ENCODE results near the gene CORT. TPM values are rescaled to one million over a fixed set of nuclear protein-coding genes. Genes with fewer than 3 reads are reported as not detected.
A peak's percentile ranks its signal among the peaks of the same experiment; 100 is the strongest.

CORT gene
- total and polyA plus RNA-seq, 9 donors, result 0.55 to 1.4 (median 1.0) TPM

- no peak overlapping the region for H3K4me3 ChIP-seq (ENCODE audit: low read length)
- no peak for DNase-seq
- no peaks in the 10 kb centered on the region for H3K27me3 ChIP-seq (ENCODE audit: control insufficient read depth, insufficient read depth, low read length)
- H3K36me3 ChIP-seq (ENCODE audit: control insufficient read depth, insufficient read depth, low read length), result peaks cover 3% of the 10 kb centered on the region
- H3K27ac ChIP-seq (ENCODE audit: low read length), result no peak overlapping the region
- WGBS (ENCODE audit: insufficient coverage), result 91% methylated on average over 6 of the region's 11 CpGs
- peaks cover 10% of the 10 kb centered on the region for H3K4me1 ChIP-seq (ENCODE audit: control insufficient read depth, insufficient read depth, low read length)
- no peaks in the 10 kb centered on the region for H3K9me3 ChIP-seq (replicated peaks; ENCODE audit: control insufficient read depth, low read depth, low read length)
Observed at GRCh38 chr1:10433790-10434189, 16.0 kb upstream of the CORT start.

- no CpG with 5 or more reads among the region's 5 CpGs for WGBS (ENCODE audit: insufficient coverage)
- Histone ChIP-seq H3K36me3 (ENCODE audit: control insufficient read depth, insufficient read depth, low read length) (peaks cover 3% of the 10 kb centered on the region), H3K4me1 (ENCODE audit: control insufficient read depth, insufficient read depth, low read length) (peaks cover 10% of the 10 kb centered on the region), H3K9me3 (replicated peaks; ENCODE audit: control insufficient read depth, low read depth, low read length) (no peaks in the 10 kb centered on the region), H3K27me3 (ENCODE audit: control insufficient read depth, insufficient read depth, low read length) (no peaks in the 10 kb centered on the region), H3K4me3 (ENCODE audit: low read length) (no peak overlapping the region), H3K27ac (ENCODE audit: low read length) (no peak overlapping the region)
- DNase-seq, result no peak
Observed at GRCh38 chr1:10434590-10434989, 15.2 kb upstream of the CORT start.

- H3K9me3 ChIP-seq (replicated peaks; ENCODE audit: control insufficient read depth, low read depth, low read length), result no peaks in the 10 kb centered on the region
- no peak overlapping the region for H3K27ac ChIP-seq (ENCODE audit: low read length)
- H3K4me3 ChIP-seq (ENCODE audit: low read length), result no peak overlapping the region
- no CpG with 5 or more reads among the region's 1 CpG for WGBS (ENCODE audit: insufficient coverage)
- H3K4me1 ChIP-seq (ENCODE audit: control insufficient read depth, insufficient read depth, low read length), result no peaks in the 10 kb centered on the region
- no peaks in the 10 kb centered on the region for H3K27me3 ChIP-seq (ENCODE audit: control insufficient read depth, insufficient read depth, low read length)
- peaks cover 6% of the 10 kb centered on the region for H3K36me3 ChIP-seq (ENCODE audit: control insufficient read depth, insufficient read depth, low read length)
- DNase-seq, result no peak
Observed at GRCh38 chr1:10437052-10437451, 12.8 kb upstream of the CORT start.

- WGBS (ENCODE audit: insufficient coverage), result 96% methylated on average over 3 of the region's 7 CpGs
- H3K9me3 ChIP-seq (replicated peaks; ENCODE audit: control insufficient read depth, low read depth, low read length), result no peaks in the 10 kb centered on the region
- no peaks in the 10 kb centered on the region for H3K4me1 ChIP-seq (ENCODE audit: control insufficient read depth, insufficient read depth, low read length)
- peaks cover 6% of the 10 kb centered on the region for H3K36me3 ChIP-seq (ENCODE audit: control insufficient read depth, insufficient read depth, low read length)
- no peak overlapping the region for H3K4me3 ChIP-seq (ENCODE audit: low read length)
- H3K27me3 ChIP-seq (ENCODE audit: control insufficient read depth, insufficient read depth, low read length), result no peaks in the 10 kb centered on the region
- no peak overlapping the region for H3K27ac ChIP-seq (ENCODE audit: low read length)
- DNase-seq, result no peak
Observed at GRCh38 chr1:10438677-10439163, 11.1 kb upstream of the CORT start.

GRCh38 chr1:10440305-10440704, 9.5 kb upstream of the CORT start:
- DNase-seq, result no peak
- Histone ChIP-seq H3K4me3 (ENCODE audit: low read length) (no peak overlapping the region), H3K9me3 (replicated peaks; ENCODE audit: control insufficient read depth, low read depth, low read length) (no peaks in the 10 kb centered on the region), H3K4me1 (ENCODE audit: control insufficient read depth, insufficient read depth, low read length) (no peaks in the 10 kb centered on the region), H3K27ac (ENCODE audit: low read length) (no peak overlapping the region), H3K36me3 (ENCODE audit: control insufficient read depth, insufficient read depth, low read length) (peaks cover 7% of the 10 kb centered on the region), H3K27me3 (ENCODE audit: control insufficient read depth, insufficient read depth, low read length) (no peaks in the 10 kb centered on the region)
- no CpG with 5 or more reads among the region's 2 CpGs for WGBS (ENCODE audit: insufficient coverage)

- no peak for DNase-seq
- 100% methylated on average over 1 of the region's 5 CpGs for WGBS (ENCODE audit: insufficient coverage)
- Histone ChIP-seq H3K9me3 (replicated peaks; ENCODE audit: control insufficient read depth, low read depth, low read length) (no peaks in the 10 kb centered on the region), H3K4me1 (ENCODE audit: control insufficient read depth, insufficient read depth, low read length) (no peaks in the 10 kb centered on the region), H3K4me3 (ENCODE audit: low read length) (no peak overlapping the region), H3K27ac (ENCODE audit: low read length) (no peak overlapping the region), H3K36me3 (ENCODE audit: control insufficient read depth, insufficient read depth, low read length) (peaks cover 7% of the 10 kb centered on the region), H3K27me3 (ENCODE audit: control insufficient read depth, insufficient read depth, low read length) (no peaks in the 10 kb centered on the region)
Observed at GRCh38 chr1:10440794-10441193, 9.0 kb upstream of the CORT start.

- Histone ChIP-seq H3K4me3 (ENCODE audit: low read length) (no peak overlapping the region), H3K4me1 (ENCODE audit: control insufficient read depth, insufficient read depth, low read length) (no peaks in the 10 kb centered on the region), H3K27ac (ENCODE audit: low read length) (no peak overlapping the region), H3K9me3 (replicated peaks; ENCODE audit: control insufficient read depth, low read depth, low read length) (no peaks in the 10 kb centered on the region), H3K27me3 (ENCODE audit: control insufficient read depth, insufficient read depth, low read length) (no peaks in the 10 kb centered on the region), H3K36me3 (ENCODE audit: control insufficient read depth, insufficient read depth, low read length) (peaks cover 7% of the 10 kb centered on the region)
- 75% methylated on average over 1 of the region's 6 CpGs for WGBS (ENCODE audit: insufficient coverage)
- DNase-seq, result no peak
Observed at GRCh38 chr1:10444248-10444647, 5.6 kb upstream of the CORT start.

- no peaks in the 10 kb centered on the region for H3K9me3 ChIP-seq (replicated peaks; ENCODE audit: control insufficient read depth, low read depth, low read length)
- WGBS (ENCODE audit: insufficient coverage), result 77% methylated on average over 2 of the region's 7 CpGs
- H3K36me3 ChIP-seq (ENCODE audit: control insufficient read depth, insufficient read depth, low read length), result peaks cover 7% of the 10 kb centered on the region
- H3K4me3 ChIP-seq (ENCODE audit: low read length), result no peak overlapping the region
- H3K4me1 ChIP-seq (ENCODE audit: control insufficient read depth, insufficient read depth, low read length), result peaks cover 2% of the 10 kb centered on the region
- no peak overlapping the region for H3K27ac ChIP-seq (ENCODE audit: low read length)
- no peak for DNase-seq
- H3K27me3 ChIP-seq (ENCODE audit: control insufficient read depth, insufficient read depth, low read length), result no peaks in the 10 kb centered on the region
Observed at GRCh38 chr1:10444795-10445397, 4.9 kb upstream of the CORT start.

- no peak overlapping the region for H3K4me3 ChIP-seq (ENCODE audit: low read length)
- no peaks in the 10 kb centered on the region for H3K9me3 ChIP-seq (replicated peaks; ENCODE audit: control insufficient read depth, low read depth, low read length)
- peaks cover 8% of the 10 kb centered on the region for H3K4me1 ChIP-seq (ENCODE audit: control insufficient read depth, insufficient read depth, low read length)
- WGBS (ENCODE audit: insufficient coverage), result 92% methylated on average over 4 of the region's 7 CpGs
- H3K36me3 ChIP-seq (ENCODE audit: control insufficient read depth, insufficient read depth, low read length), result peaks cover 4% of the 10 kb centered on the region
- H3K27ac ChIP-seq (ENCODE audit: low read length), result no peak overlapping the region
- no peaks in the 10 kb centered on the region for H3K27me3 ChIP-seq (ENCODE audit: control insufficient read depth, insufficient read depth, low read length)
- no peak for DNase-seq
Observed at GRCh38 chr1:10446790-10447422, 2.9 kb upstream of the CORT start.

- Histone ChIP-seq H3K9me3 (replicated peaks; ENCODE audit: control insufficient read depth, low read depth, low read length) (no peaks in the 10 kb centered on the region), H3K27ac (ENCODE audit: low read length) (peak overlapping the region; percentile 24), H3K4me3 (ENCODE audit: low read length) (no peak overlapping the region), H3K36me3 (ENCODE audit: control insufficient read depth, insufficient read depth, low read length) (peaks cover 3% of the 10 kb centered on the region), H3K4me1 (ENCODE audit: control insufficient read depth, insufficient read depth, low read length) (peaks cover 8% of the 10 kb centered on the region), H3K27me3 (ENCODE audit: control insufficient read depth, insufficient read depth, low read length) (no peaks in the 10 kb centered on the region)
- 63% methylated on average over 10 of the region's 21 CpGs for WGBS (ENCODE audit: insufficient coverage)
- peak; percentile 63 for DNase-seq
Observed at GRCh38 chr1:10450156-10450814, 454 bp downstream of the CORT start.

Data from muscle of leg (tissue), 11 donors.